GM10847 (cell line): Measurements from ENCODE around the gene CNTF.

ENCODE experiments used
- POLR2A ChIP-seq: IDR thresholded peaks from 2 replicates; pipeline ENCODE4 v1.6.1; 2011; ENCODE audit not compliant: insufficient read length; ENCODE audit errors: extremely low read depth

Gene CNTF

GRCh38 chr11:58622344-58622743, at the start of gene CNTF:
CNTF (plus strand) TSS chr11:58622665; CDS start chr11:58622753, 88 bp downstream.
- TF ChIP-seq POLR2A = no peak

- peak; percentile 16 for TF ChIP-seq POLR2A
Observed at GRCh38 chr11:58573451-58574104, 48.9 kb upstream of the CNTF start.

DNA sequence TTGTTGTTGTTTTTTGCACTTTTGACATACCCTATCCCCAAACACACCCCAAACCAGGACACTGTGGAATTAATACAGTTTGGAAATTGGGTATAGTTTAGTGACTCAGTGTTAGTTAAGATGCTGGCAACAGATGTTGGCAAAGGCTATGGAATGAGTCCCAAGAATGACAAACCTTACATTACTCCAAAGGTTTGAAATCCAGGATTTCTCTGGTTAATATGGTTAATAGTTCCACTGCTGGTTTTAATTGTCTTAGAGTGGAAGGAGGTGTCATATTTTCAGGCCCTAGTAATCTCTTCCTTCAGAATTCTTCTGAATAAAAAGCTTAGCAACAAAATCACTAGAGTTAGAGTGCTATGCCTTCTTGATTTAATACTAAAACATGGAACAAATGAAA, 47.6 kb upstream of the CNTF start:
- no peak for TF ChIP-seq POLR2A

GRCh38 chr11:58575377-58576020, 47.0 kb upstream of the CNTF start, which contains the start of gene LPXN:
LPXN (minus strand) TSS chr11:58575856; CDS start chr11:58575772, 84 bp downstream.
- peak; percentile 83 for TF ChIP-seq POLR2A

- TF ChIP-seq POLR2A = no peak
Observed at GRCh38 chr11:58576887-58577471, 45.5 kb upstream of the CNTF start.

DNA sequence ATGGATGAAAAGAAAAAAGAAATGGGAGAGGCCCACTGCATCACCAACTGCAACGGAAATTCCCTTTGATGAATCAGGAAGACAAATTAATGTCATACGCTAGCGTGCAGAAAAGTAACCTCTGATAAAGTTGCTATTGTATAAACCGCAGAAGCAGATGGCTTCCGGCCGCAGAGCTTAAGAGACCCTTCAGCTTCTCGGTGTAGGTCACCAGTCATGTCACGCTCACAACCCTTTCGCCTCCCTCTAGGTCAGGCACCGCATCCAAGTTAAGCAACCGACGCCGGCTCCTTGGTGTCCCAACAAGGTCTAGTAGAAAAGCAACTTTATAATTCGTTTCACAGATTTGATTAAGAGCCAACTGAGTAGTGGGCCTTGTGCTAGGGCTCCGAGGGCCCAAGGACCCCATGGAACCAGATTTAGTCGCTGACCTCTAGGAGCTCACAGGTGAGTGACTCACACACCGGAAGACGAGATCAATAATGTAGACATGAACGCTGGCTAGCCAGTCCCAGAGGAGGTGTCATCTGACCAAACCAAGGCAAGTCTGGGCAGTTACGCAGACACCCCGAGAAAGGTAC, 44.8 kb upstream of the CNTF start:
- TF ChIP-seq POLR2A = peak; percentile 54

DNA sequence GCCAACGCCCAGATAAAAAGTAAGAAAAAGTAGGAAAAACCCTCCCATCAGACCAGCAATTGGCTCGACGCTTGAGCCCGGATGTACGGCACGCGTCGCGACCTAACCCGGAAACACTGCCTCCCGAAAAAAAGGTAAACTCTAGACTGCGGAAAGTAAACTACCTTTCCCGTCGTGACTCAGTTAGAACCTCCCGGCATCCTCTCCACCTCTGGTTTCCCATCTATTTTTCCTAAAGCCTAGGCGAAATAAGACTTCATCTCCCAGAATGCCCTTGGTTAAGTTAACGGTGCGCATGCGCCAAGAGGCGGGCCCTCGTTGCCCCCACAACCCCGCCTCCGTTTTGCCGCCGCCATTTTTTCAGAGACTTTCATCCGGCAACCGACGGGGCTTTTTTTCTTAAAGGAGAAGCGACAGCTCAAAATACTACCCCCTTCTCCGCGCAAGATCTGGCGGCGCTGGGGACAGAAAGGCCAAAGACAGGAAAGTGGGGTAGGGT, 44.3 kb upstream of the CNTF start:
- TF ChIP-seq POLR2A = no peak

DNA sequence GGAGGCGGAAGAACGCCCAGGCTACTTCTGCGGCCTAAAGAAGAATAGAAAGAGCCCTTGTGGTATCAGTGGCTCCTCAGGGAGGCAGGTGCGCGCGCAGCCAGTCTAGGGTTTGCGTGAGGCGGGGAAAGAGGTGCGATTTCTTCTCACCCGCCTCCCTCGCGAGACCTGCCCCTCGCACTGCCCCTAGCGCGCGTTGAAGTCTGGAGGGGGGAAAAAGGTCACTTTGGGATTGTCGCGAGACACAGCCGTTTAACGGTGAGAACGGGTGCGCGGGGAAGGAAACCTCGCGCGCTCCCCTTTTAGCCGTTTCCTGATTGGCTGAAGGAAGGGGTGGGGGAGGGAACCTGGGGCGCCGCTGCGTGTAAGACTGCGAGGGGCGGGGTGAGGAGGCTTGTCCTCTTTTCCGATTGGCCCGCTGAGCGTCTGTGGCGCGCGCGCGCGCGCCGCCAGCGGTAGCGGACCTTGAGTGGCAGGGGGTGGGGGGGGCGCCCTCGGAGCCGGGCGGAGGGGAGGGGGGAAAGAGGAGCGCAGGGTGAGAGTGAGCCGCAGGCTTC, 43.8 kb upstream of the CNTF start, which contains the start of gene ZFP91:
ZFP91 (plus strand) TSS at position 429 of the 557 bp plus-strand sequence. CDS start 219 bp downstream, outside the sequence.
- peak; percentile 42 for TF ChIP-seq POLR2A

GRCh38 chr11:58579192-58580129, 43.0 kb upstream of the CNTF start:
- peak; percentile 67 for TF ChIP-seq POLR2A

GRCh38 chr11:58580311-58580710, 42.2 kb upstream of the CNTF start:
- TF ChIP-seq POLR2A = no peak

- TF ChIP-seq POLR2A = no peak
Observed at GRCh38 chr11:58582437-58582836, 40.0 kb upstream of the CNTF start.

DNA sequence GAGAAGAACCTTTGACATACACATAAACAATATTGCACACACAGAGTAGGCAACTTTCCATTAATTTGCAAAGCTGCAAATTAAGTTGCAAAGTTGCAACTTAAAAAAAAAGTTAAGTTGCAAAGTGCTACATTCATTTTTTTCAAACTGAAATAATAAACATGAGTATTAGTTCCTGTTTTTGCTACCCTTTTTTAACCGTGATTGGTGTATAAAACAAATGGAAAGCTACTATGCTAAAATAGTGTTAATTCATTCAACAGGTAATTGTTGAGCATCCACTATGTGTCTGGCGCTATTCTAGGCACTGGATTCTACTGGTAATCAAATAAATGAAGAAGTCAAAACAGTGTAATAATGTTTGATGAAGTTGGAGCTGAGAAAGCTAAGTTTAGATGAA, 35.5 kb upstream of the CNTF start:
- TF ChIP-seq POLR2A = no peak

GRCh38 chr11:58591659-58592058, 30.8 kb upstream of the CNTF start:
- no peak for TF ChIP-seq POLR2A

GRCh38 chr11:58592760-58593472, 29.5 kb upstream of the CNTF start:
- TF ChIP-seq POLR2A = no peak

DNA sequence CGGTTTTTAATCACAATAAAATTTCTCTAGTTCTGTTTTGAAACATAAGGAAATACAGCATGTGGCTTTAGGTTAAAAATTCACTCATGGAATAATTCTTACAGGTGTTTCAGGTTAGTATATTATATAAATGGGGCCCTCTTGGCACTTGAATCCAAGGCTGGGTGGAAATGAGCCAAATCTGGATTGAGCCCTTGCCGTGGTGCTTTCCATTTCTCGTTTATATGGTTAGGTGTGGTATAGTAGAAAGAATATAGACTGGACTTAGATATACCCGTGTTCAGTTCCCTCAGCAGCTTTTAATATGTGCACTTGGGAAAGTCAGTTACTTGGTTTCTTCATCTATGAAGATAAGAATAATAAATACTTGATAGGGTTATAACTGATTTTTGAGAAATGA, 27.6 kb upstream of the CNTF start:
- TF ChIP-seq POLR2A = no peak
